GM12864 (cell line): ENCODE results near the gene RDH11.

Experiments used
- DNase-seq: peaks from one replicate; pipeline ENCODE4 v3.0.0-alpha.2; 2011; ENCODE audit warnings: low read depth
- H3K4me3 ChIP-seq: 2 replicates; pipeline ENCODE4 v1.5.1; 2011; ENCODE audit warnings: mild to moderate bottlenecking, low read depth, low read length, control low read depth
- TF ChIP-seq, protein P1 (sequence below): IDR thresholded peaks from 2 replicates; pipeline ENCODE4 v1.5.1; 2011; ENCODE audit warnings: low read depth, mild to moderate bottlenecking, moderate library complexity, low read length, control low read depth, inconsistent platforms; ENCODE audit errors: missing control alignments

RDH11 gene

DNA sequence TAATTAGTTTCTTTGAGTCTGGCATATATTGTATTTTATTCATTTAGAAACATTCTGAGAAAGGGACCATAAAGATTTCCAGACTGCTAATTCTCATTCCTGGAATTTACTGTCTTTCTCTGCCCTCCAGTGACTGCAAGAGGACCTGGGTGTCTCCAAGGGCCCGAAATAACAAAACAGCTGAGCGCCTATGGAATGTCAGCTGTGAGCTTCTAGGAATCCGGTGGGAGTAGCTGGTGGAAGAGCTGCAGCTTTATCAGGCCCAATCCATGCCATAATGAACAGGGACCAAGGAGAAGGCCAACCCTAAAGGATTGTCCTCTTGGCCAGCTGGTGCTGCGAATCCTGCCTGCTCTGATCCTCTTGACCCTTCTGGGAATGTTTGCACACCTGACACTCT lies 38.1 kb upstream of the RDH11 start:
- H3K4me3 ChIP-seq: no peak overlapping the region
- no peak for DNase-seq
- TF ChIP-seq, protein P1, sequence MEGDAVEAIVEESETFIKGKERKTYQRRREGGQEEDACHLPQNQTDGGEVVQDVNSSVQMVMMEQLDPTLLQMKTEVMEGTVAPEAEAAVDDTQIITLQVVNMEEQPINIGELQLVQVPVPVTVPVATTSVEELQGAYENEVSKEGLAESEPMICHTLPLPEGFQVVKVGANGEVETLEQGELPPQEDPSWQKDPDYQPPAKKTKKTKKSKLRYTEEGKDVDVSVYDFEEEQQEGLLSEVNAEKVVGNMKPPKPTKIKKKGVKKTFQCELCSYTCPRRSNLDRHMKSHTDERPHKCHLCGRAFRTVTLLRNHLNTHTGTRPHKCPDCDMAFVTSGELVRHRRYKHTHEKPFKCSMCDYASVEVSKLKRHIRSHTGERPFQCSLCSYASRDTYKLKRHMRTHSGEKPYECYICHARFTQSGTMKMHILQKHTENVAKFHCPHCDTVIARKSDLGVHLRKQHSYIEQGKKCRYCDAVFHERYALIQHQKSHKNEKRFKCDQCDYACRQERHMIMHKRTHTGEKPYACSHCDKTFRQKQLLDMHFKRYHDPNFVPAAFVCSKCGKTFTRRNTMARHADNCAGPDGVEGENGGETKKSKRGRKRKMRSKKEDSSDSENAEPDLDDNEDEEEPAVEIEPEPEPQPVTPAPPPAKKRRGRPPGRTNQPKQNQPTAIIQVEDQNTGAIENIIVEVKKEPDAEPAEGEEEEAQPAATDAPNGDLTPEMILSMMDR: no peak

DNA sequence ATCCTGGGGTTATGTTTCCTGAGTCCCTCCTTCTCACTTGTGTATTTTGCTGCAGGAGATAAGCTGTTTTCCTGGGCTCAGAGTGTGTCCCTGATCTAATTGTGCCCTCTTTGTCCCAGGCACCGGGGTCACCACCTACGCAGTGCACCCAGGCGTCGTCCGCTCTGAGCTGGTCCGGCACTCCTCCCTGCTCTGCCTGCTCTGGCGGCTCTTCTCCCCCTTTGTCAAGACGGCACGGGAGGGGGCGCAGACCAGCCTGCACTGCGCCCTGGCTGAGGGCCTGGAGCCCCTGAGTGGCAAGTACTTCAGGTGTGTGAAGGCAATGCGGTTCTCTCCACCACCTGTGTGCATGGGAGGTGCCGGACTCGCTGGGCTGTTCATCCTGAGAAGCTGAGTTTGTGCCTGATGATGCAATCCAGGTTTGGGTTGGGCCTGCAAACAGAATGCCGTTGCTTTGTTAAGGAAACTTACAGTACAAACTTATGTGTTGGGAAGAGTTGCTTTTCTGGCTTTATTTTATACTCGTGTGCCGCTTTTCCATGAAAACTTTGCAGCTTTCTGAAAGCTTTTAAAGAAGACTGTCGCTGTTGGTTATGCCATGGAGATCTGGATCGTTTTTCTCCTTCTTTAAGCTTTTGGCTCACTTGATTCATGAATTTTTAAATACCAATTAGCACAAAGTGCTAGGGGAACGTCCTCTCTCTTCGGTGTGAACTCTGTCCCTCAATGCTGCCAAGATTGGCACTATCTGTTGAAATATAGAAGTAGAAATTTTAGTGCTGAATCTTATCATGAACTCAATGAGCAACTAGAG lies 33.7 kb upstream of the RDH11 start:
- no peak overlapping the region for H3K4me3 ChIP-seq
- DNase-seq: no peak
- TF ChIP-seq, protein P1: no peak

DNA sequence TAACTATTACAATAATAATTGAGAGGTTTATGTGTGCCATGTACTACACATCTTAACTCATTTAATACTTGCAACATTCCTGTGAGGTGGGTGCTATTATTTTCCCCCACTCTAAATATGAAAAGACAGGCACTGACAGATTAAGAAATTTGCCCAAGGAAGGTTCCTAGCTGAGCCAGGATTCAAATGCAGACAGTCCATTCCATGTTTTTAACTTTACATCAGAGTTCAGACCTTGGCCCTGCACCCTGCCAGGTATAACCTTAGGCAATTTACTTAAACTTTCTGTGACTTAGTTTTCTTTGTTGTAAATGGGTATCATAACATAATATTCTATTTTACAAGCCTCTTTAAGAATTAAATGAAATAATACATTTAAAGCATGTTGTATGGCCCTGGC lies 32.7 kb upstream of the RDH11 start:
- TF ChIP-seq, protein P1: no peak
- no peak for DNase-seq

DNA sequence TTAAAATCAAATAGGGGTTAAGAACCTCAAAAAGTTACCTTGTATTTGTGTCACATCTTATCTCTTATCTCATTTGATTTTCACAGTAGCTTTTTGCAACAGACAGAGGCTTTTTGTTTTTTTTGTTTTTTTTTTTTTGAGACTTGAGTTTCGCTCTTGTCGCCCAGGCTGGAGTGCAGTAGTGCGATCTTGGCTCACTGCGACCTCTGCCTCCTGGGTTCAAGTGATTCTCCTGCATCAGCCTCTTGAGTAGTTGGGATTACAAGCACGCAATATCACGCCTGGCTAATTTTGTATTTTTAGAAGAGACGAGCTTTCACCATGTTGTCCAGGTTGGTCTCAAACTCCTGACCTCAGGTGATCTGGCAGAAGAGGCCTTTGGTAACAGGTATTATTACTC lies 31.8 kb upstream of the RDH11 start:
- H3K4me3 ChIP-seq: no peak overlapping the region
- TF ChIP-seq, protein P1: no peak
- no peak for DNase-seq

More for the DNA sequence above, 32.7 kb upstream of the RDH11 start:
- no peak overlapping the region for H3K4me3 ChIP-seq

DNA sequence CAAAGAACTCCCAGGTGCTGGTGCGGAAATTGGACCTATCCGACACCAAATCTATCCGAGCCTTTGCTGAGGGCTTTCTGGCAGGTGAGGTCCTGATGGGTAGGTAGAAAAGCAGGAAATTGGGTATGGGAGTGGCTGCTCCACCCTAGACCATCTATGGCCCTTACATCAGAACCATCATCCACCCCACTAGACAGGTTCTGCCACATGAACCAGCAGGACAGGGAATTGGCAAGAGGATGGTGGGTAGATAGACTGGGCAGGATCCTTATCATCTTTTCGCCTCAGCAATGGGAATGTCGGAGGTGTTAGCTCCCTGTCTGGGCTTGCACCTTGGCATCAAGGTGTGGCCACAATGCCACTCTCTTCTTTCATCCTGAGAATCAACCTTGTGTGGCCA lies 29.6 kb upstream of the RDH11 start:
- TF ChIP-seq, protein P1: no peak
- H3K4me3 ChIP-seq: no peak overlapping the region
- no peak for DNase-seq

DNA sequence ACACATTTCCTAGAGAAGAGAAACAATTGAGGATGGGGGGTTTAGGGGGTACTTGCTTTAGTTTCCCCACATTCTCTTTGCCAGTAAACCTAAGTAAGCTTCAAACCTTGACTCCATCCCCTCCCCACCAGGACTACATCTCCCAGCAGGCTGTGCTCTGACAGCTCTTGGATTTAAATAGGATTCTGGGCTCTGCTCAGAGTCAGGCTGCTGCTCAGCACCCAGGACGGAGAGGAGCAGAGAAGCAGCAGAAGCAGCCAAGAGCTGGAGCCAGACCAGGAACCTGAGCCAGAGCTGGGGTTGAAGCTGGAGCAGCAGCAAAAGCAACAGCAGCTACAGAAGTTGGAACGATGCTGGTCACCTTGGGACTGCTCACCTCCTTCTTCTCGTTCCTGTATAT lies 26.7 kb upstream of the RDH11 start:
- no peak for DNase-seq
- H3K4me3 ChIP-seq: no peak overlapping the region
- TF ChIP-seq, protein P1: no peak

DNA sequence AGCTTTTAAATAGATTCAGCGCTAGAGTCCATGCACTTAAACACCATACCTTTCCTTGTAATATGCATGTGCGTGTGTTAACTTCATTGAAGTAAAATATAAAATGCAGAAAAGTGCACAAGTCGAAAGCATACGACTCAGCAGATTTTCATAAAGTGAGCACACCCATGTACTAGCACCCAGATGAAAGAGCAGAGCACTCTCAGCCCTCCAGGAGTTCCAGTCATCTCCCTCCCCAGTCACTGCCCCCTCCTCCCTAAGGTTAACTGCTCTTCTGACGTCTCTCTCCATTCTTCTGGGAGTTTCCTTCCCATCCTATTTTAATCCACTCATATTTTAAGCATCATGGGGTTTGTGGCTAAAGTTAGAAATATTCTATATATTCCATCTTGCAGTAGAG lies 26.3 kb upstream of the RDH11 start:
- TF ChIP-seq, protein P1: no peak
- no peak overlapping the region for H3K4me3 ChIP-seq
- no peak for DNase-seq
